Muscle layer of colon (tissue), 2 donors: Measurements from ENCODE around the gene BRMS1L.
"Not testable (repeated sequence)": the region's sequence is repeated elsewhere in the genome, so short reads cannot be mapped to it uniquely, and the experiment has no call there.

Experiments
- H3K27ac ChIP-seq: one replicate; pipeline ENCODE4 v1.7.0; 2013; ENCODE audit warnings: low read depth, mild to moderate bottlenecking, low read length, moderate library complexity
- H3K27me3 ChIP-seq, 2 donors: one replicate each; pipeline ENCODE4 v1.7.0; 2013; ENCODE audit warnings: low read length in 2 of 2, mild to moderate bottlenecking in 2 of 2; ENCODE audit not compliant: insufficient read depth in 2 of 2, control insufficient read depth in 1 of 2
- H3K36me3 ChIP-seq: one replicate; pipeline ENCODE4 v1.7.0; 2013; ENCODE audit warnings: mild to moderate bottlenecking, low read length; ENCODE audit not compliant: insufficient read depth
- H3K4me1 ChIP-seq: one replicate; pipeline ENCODE4 v1.7.0; 2013; ENCODE audit warnings: mild to moderate bottlenecking, low read length; ENCODE audit not compliant: insufficient read depth
- H3K4me3 ChIP-seq, 2 donors: one replicate each; pipeline ENCODE4 v1.7.0; 2013; ENCODE audit warnings: low read length in 2 of 2, low read depth in 1 of 2, mild to moderate bottlenecking in 1 of 2, moderate library complexity in 1 of 2
- H3K9ac ChIP-seq: one replicate; pipeline ENCODE4 v1.7.0; 2013; ENCODE audit warnings: low read length
- H3K9me3 ChIP-seq: one replicate; pipeline ENCODE4 v1.7.0; 2013; ENCODE audit warnings: mild to moderate bottlenecking, low read length
- donor health status: abdominal sarcoma.
- donor health status: Adenocarcinoma of cecum.

Gene BRMS1L

GRCh38 chr14:35826218-35826951 lies at the start of gene BRMS1L:
Gene BRMS1L, plus strand, starts transcription at chr14:35826338. Its CDS starts 179 bp downstream, at chr14:35826517.
- H3K9ac ChIP-seq = peak within 1 kb of the TSS; percentile 73
- peaks cover 5% of the 10 kb centered on the region for H3K4me1 ChIP-seq
- H3K27ac ChIP-seq = peak within 1 kb of the TSS; percentile 93
- no peaks in the 10 kb centered on the region for H3K27me3 ChIP-seq
- no peaks in the 10 kb centered on the region for H3K9me3 ChIP-seq
- peak within 1 kb of the TSS; percentile 92 to 99 for H3K4me3 ChIP-seq
- no peaks in the 10 kb centered on the region for H3K36me3 ChIP-seq

- Histone ChIP-seq H3K27ac (no peak overlapping the region), H3K36me3 (no peaks in the 10 kb centered on the region), H3K9ac (no peak overlapping the region), H3K27me3 (no peaks in the 10 kb centered on the region), H3K4me1 (no peaks in the 10 kb centered on the region), H3K4me3 (no peak overlapping the region), H3K9me3 (no peaks in the 10 kb centered on the region)
Measured at GRCh38 chr14:35776823-35777222, 49.3 kb upstream of the BRMS1L start.

- not testable (repeated sequence) for H3K9ac ChIP-seq, H3K27ac ChIP-seq, H3K4me1 ChIP-seq, H3K4me3 ChIP-seq, H3K9me3 ChIP-seq, H3K27me3 ChIP-seq, H3K36me3 ChIP-seq
Measured at GRCh38 chr14:35777550-35777949, 48.6 kb upstream of the BRMS1L start.

GRCh38 chr14:35779368-35779767 lies 46.8 kb upstream of the BRMS1L start:
- no peaks in the 10 kb centered on the region for H3K27me3 ChIP-seq
- no peaks in the 10 kb centered on the region for H3K4me1 ChIP-seq
- H3K4me3 ChIP-seq = no peak overlapping the region
- H3K9ac ChIP-seq = no peak overlapping the region
- no peaks in the 10 kb centered on the region for H3K9me3 ChIP-seq
- H3K36me3 ChIP-seq = no peaks in the 10 kb centered on the region
- H3K27ac ChIP-seq = no peak overlapping the region

GRCh38 chr14:35783699-35784098 lies 42.4 kb upstream of the BRMS1L start:
- H3K27ac ChIP-seq = no peak overlapping the region
- no peaks in the 10 kb centered on the region for H3K27me3 ChIP-seq
- H3K4me3 ChIP-seq = no peak overlapping the region
- no peaks in the 10 kb centered on the region for H3K36me3 ChIP-seq
- H3K9ac ChIP-seq = no peak overlapping the region
- no peaks in the 10 kb centered on the region for H3K9me3 ChIP-seq
- no peaks in the 10 kb centered on the region for H3K4me1 ChIP-seq

GRCh38 chr14:35786856-35787255 lies 39.3 kb upstream of the BRMS1L start:
- Histone ChIP-seq H3K36me3 (no peaks in the 10 kb centered on the region), H3K4me1 (no peaks in the 10 kb centered on the region), H3K27ac (no peak overlapping the region), H3K4me3 (no peak overlapping the region), H3K9ac (no peak overlapping the region), H3K9me3 (no peaks in the 10 kb centered on the region), H3K27me3 (no peaks in the 10 kb centered on the region)

- H3K4me3 ChIP-seq = no peak overlapping the region
- H3K9me3 ChIP-seq = no peaks in the 10 kb centered on the region
- no peaks in the 10 kb centered on the region for H3K4me1 ChIP-seq
- no peaks in the 10 kb centered on the region for H3K36me3 ChIP-seq
- H3K9ac ChIP-seq = no peak overlapping the region
- H3K27me3 ChIP-seq = no peaks in the 10 kb centered on the region
- no peak overlapping the region for H3K27ac ChIP-seq
Measured at GRCh38 chr14:35789651-35790050, 36.5 kb upstream of the BRMS1L start.

- H3K9me3 ChIP-seq = no peaks in the 10 kb centered on the region
Measured at GRCh38 chr14:35797796-35798195, 28.3 kb upstream of the BRMS1L start.

DNA sequence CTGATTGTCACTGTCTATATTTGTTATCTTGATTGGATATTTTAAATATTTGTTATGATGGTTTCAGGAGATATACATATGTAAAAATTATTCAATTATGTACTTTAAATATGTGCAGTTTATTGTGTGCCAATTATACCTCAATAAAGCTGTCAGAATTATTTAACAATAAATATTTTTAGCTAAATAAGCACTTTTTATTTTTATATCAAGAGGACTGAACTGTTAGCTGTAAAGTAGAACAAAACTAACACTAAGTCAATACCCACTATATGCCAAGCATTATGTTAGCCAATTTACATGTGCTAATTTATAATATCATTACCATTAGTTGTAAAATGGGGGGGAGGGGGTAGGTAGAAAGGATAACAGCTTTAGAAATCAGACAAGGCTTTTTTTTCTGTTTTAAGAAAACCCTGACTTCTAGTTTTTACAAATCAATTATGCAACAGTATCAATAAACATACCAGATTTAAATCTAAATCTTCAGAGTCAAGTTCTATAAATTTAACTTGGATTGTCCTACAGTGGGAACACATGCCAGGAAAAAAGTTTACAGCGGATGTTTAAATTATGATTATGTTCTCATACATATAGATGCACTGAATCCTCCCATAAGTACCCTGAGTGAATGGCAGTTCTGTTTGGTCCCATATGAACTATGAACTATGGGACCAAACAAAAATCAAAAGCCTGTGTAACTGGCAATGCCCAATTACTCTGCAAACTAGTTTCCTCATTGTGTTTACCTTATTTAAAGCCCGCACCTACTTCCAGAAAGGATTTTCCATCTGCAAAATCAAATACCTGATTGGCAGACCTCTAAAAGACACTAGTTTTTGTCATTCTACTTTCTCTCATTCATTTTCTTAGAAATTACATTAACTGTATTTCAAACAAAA lies 19.9 kb upstream of the BRMS1L start:
- H3K36me3 ChIP-seq = no peaks in the 10 kb centered on the region
- H3K4me3 ChIP-seq = no peak overlapping the region
- H3K4me1 ChIP-seq = peaks cover 17% of the 10 kb centered on the region
- no peak overlapping the region for H3K27ac ChIP-seq
- H3K27me3 ChIP-seq = no peaks in the 10 kb centered on the region
- H3K9ac ChIP-seq = no peak overlapping the region
- no peaks in the 10 kb centered on the region for H3K9me3 ChIP-seq

More at GRCh38 chr14:35797796-35798195, 28.3 kb upstream of the BRMS1L start:
- Histone ChIP-seq H3K4me3 (no peak overlapping the region), H3K9ac (no peak overlapping the region), H3K36me3 (no peaks in the 10 kb centered on the region), H3K27me3 (no peaks in the 10 kb centered on the region), H3K27ac (no peak overlapping the region), H3K4me1 (no peaks in the 10 kb centered on the region)

- Histone ChIP-seq H3K36me3 (no peaks in the 10 kb centered on the region), H3K4me1 (peaks cover 17% of the 10 kb centered on the region), H3K4me3 (peak overlapping the region; percentile 2 to 22), H3K9ac (no peak overlapping the region), H3K27ac (no peak overlapping the region), H3K9me3 (no peaks in the 10 kb centered on the region), H3K27me3 (no peaks in the 10 kb centered on the region)
Measured at GRCh38 chr14:35807131-35807961, 18.8 kb upstream of the BRMS1L start.

GRCh38 chr14:35808076-35808637 lies 18.0 kb upstream of the BRMS1L start:
- H3K27ac ChIP-seq = peak overlapping the region; percentile 57
- peak overlapping the region; percentile 74 for H3K9ac ChIP-seq

More at GRCh38 chr14:35808076-35808637, 18.0 kb upstream of the BRMS1L start:
- Histone ChIP-seq H3K36me3 (no peaks in the 10 kb centered on the region), H3K27me3 (no peaks in the 10 kb centered on the region), H3K4me1 (peaks cover 17% of the 10 kb centered on the region), H3K9me3 (no peaks in the 10 kb centered on the region), H3K4me3 (peak overlapping the region; percentile 62 to 77)
